HepG2 (cell line): ENCODE data around the gene ANKRD10.

ENCODE experiments used
- CBX5 ChIP-seq: sonication (generic); formaldehyde crosslinking; IDR thresholded peaks from 2 replicates; pipeline ENCODE4 v1.4.0; 2020; ENCODE audit warnings: missing genetic modification reagents, borderline replicate concordance
- CTCF ChIP-seq: sonication (generic); formaldehyde crosslinking; IDR thresholded peaks from 2 replicates; pipeline ENCODE4 v1.5.0; 2020; ENCODE audit warnings: mild to moderate bottlenecking, missing genetic modification reagents, moderate library complexity
- PBX2 ChIP-seq: IDR thresholded peaks from 2 replicates; pipeline ENCODE4 v1.6.1; 2016; ENCODE audit warnings: control low read depth
- RNF2 ChIP-seq: fragments of 450-650 bp; conservative IDR thresholded peaks from 2 replicates; pipeline ENCODE4 v1.6.1; 2016; ENCODE audit warnings: low read depth
- SMAD9 ChIP-seq: sonication (generic); formaldehyde crosslinking; IDR thresholded peaks from 2 replicates; pipeline ENCODE4 v1.5.1; 2020; ENCODE audit warnings: mild to moderate bottlenecking, missing genetic modification reagents
- SRSF1 ChIP-seq: fragments of 200-400 bp; formaldehyde crosslinking; optimal IDR thresholded peaks from 2 replicates; pipeline ENCODE3; 2017; ENCODE audit warnings: mild to moderate bottlenecking, low read depth, low read length, moderate library complexity
- ZBTB7A ChIP-seq: sonication (generic); formaldehyde crosslinking; IDR thresholded peaks from 2 replicates; pipeline ENCODE4 v1.8.0; 2022; ENCODE audit warnings: mild to moderate bottlenecking, missing genetic modification reagents
- ZHX2 ChIP-seq, 2 experiments: sonication (generic) in 1 of 2; formaldehyde crosslinking in 1 of 2; IDR thresholded peaks; 2 replicates each; pipeline versions ENCODE4 v1.6.1 to v1.9.0; 2014 to 2022; ENCODE audit warnings: antibody characterized with exemption in 1 of 2, borderline replicate concordance in 1 of 2, inconsistent platforms in 1 of 2, low read depth in 1 of 2, missing genetic modification reagents in 1 of 2
- ZNF180 ChIP-seq: sonication (generic); formaldehyde crosslinking; IDR thresholded peaks from 2 replicates; pipeline ENCODE4 v1.4.0; 2020; ENCODE audit warnings: low read depth, missing genetic modification reagents, borderline replicate concordance
- ZNF547 ChIP-seq: sonication (generic); formaldehyde crosslinking; IDR thresholded peaks from 2 replicates; pipeline ENCODE4 v1.5.1; 2020; ENCODE audit warnings: mild to moderate bottlenecking, missing genetic modification reagents
- ZSCAN29 ChIP-seq: sonication (generic); formaldehyde crosslinking; conservative IDR thresholded peaks from 2 replicates; pipeline ENCODE4 v1.4.0; 2020; ENCODE audit warnings: mild to moderate bottlenecking, missing genetic modification reagents

- TF ChIP-seq ZNF547 (CRISPR knock-in tag) (no peak), SRSF1 (no peak), CBX5 (CRISPR knock-in tag) (no peak), ZHX2 (IDR thresholded peaks at IDR 0.05; ENCODE audit: low read depth) (no peak), ZHX2 (CRISPR knock-in tag; IDR thresholded peaks at IDR 0.05; ENCODE audit: borderline replicate concordance) (no peak), CTCF (no peak), SMAD9 (no peak), ZBTB7A (CRISPR knock-in tag) (no peak), ZSCAN29 (CRISPR knock-in tag) (no peak), ZNF180 (CRISPR knock-in tag) (no peak), PBX2 (no peak), RNF2 (no peak)
These were observed 31.2 kb upstream of the ANKRD10 start for GRCh38 chr13:110945928-110946570.
